Liver (tissue), 3 donors: ENCODE results near the gene KRTAP10-6.

ENCODE experiments used
- ATF3 ChIP-seq: IDR thresholded peaks from 2 replicates; pipeline ENCODE4 v1.6.1; 2016; ENCODE audit warnings: antibody characterized with exemption
- CTCF ChIP-seq: fragments of 150-350 bp; IDR thresholded peaks from 2 replicates; pipeline ENCODE4 v1.5.1; 2017; ENCODE audit warnings: improper control_type of control experiment, low read depth, low read length; ENCODE audit not compliant: missing input control
- FOXA1 ChIP-seq: IDR thresholded peaks from 2 replicates; pipeline ENCODE4 v1.6.1; 2016; ENCODE audit warnings: antibody characterized with exemption
- GABPA ChIP-seq, 2 donors: IDR thresholded peaks in 1 of 2; conservative IDR thresholded peaks in 1 of 2; 2 replicates each; pipeline ENCODE4 v1.6.1; 2016; ENCODE audit warnings: antibody characterized with exemption in 2 of 2, mild to moderate bottlenecking in 1 of 2, moderate library complexity in 1 of 2
- JUND ChIP-seq, 2 donors: IDR thresholded peaks; 2 replicates each; pipeline ENCODE4 v1.6.1; 2016; ENCODE audit warnings: antibody characterized with exemption in 2 of 2
- MAX ChIP-seq: IDR thresholded peaks from 2 replicates; pipeline ENCODE4 v1.6.1; 2016; ENCODE audit warnings: antibody characterized with exemption
- RAD21 ChIP-seq, 2 donors: IDR thresholded peaks; 2 replicates each; pipeline ENCODE4 v1.6.1; 2016; ENCODE audit warnings: antibody characterized with exemption in 2 of 2, mild to moderate bottlenecking in 2 of 2
- REST ChIP-seq: IDR thresholded peaks from 2 replicates; pipeline ENCODE4 v1.6.1; 2016; ENCODE audit warnings: antibody characterized with exemption, mild to moderate bottlenecking
- RXRA ChIP-seq, 2 donors: IDR thresholded peaks; 2 replicates each; pipeline ENCODE4 v1.6.1; 2017 to 2018; ENCODE audit warnings: antibody characterized with exemption in 2 of 2, mild to moderate bottlenecking in 1 of 2
- SP1 ChIP-seq: IDR thresholded peaks from 2 replicates; pipeline ENCODE4 v1.6.1; 2018; ENCODE audit warnings: antibody characterized with exemption, mild to moderate bottlenecking
- TAF1 ChIP-seq: conservative IDR thresholded peaks from 2 replicates; pipeline ENCODE4 v1.6.1; 2016; ENCODE audit warnings: antibody characterized with exemption, mild to moderate bottlenecking
- YY1 ChIP-seq: IDR thresholded peaks from 2 replicates; pipeline ENCODE4 v1.6.1; 2016; ENCODE audit warnings: antibody characterized with exemption, mild to moderate bottlenecking
- ZBTB33 ChIP-seq: IDR thresholded peaks from 2 replicates; pipeline ENCODE4 v1.6.1; 2016; ENCODE audit warnings: antibody characterized with exemption
- donor health status: healthy.
- donor health status: healthy.

GRCh38 chr21:44595524-44595923, 3.2 kb upstream of the KRTAP10-6 start:
- no peak for TF ChIP-seq CTCF
- no peak for TF ChIP-seq YY1
- no peak for TF ChIP-seq MAX
- no peak for TF ChIP-seq REST
- no peak for TF ChIP-seq JUND (IDR thresholded peaks at IDR 0.05)
- TF ChIP-seq ATF3, result no peak
- TF ChIP-seq GABPA (IDR thresholded peaks at IDR 0.05 in 1 of 2, conservative IDR thresholded peaks at IDR 0.05 in 1 of 2), result no peak
- no peak for TF ChIP-seq FOXA1
- no peak for TF ChIP-seq TAF1
- TF ChIP-seq RAD21 (IDR thresholded peaks at IDR 0.05), result no peak
- no peak for TF ChIP-seq RXRA (IDR thresholded peaks at IDR 0.05)
- TF ChIP-seq SP1, result no peak
- TF ChIP-seq ZBTB33, result no peak
